ENCODE data around the gene TP53AIP1.

Gene TP53AIP1

DNA sequence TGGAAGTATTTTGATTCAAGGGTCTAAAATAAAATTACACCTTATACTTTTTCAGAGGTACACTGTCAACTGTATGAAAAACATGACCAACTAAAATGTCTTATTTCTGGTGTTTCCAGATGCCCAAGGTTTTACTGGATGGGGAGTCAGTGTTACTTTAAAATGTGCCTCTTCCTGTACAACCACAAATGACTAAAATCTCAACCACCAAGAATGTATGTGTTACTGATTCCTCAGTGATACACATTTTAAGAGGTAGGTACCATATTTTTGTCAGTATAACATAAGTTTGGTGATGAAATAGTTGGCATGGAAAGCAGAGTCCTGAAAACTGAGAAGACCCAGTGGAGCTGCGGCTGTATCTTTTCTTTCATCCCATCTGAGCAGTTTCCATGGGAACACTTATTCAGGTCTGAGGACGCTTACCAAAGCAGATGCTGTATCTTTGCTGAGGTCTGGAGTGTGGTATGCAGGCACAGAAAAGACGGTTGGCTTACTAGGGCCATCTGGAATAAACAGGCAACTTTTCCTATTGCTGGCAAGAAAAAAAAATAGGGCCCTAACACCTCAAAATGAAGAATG lies 21.2 kb upstream of the TP53AIP1 start:
- Histone ChIP-seq H3K36me3 (ENCODE audit: control insufficient read depth, insufficient read depth, low read length) (no peaks in the 10 kb centered on the region), H3K27me3 (replicated peaks; ENCODE audit: control insufficient read depth, insufficient read depth, low read length) (no peaks in the 10 kb centered on the region; the same call in 1 of the 2 replicates), H3K4me3 (replicated peaks; ENCODE audit: low read depth, low read length) (no peak overlapping the region)
- no peak for DNase-seq (ENCODE audit: extremely low read depth, insufficient read length)
- no peak for TF ChIP-seq CTCF (IDR thresholded peaks at IDR 0.05; ENCODE audit: insufficient read depth, low read length, poor library complexity, severe bottlenecking)

- no peak overlapping the region for H3K4me3 ChIP-seq (replicated peaks; ENCODE audit: low read depth, low read length)
- H3K36me3 ChIP-seq (ENCODE audit: control insufficient read depth, insufficient read depth, low read length), result no peaks in the 10 kb centered on the region
- no peak for TF ChIP-seq CTCF (IDR thresholded peaks at IDR 0.05; ENCODE audit: insufficient read depth, low read length, poor library complexity, severe bottlenecking)
- H3K27me3 ChIP-seq (replicated peaks; ENCODE audit: control insufficient read depth, insufficient read depth, low read length), result no peaks in the 10 kb centered on the region; the same call in 1 of the 2 replicates
- no peak for DNase-seq (ENCODE audit: extremely low read depth, insufficient read length)
These were observed 20.2 kb upstream of the TP53AIP1 start for GRCh38 chr11:128962896-128963295.

DNA sequence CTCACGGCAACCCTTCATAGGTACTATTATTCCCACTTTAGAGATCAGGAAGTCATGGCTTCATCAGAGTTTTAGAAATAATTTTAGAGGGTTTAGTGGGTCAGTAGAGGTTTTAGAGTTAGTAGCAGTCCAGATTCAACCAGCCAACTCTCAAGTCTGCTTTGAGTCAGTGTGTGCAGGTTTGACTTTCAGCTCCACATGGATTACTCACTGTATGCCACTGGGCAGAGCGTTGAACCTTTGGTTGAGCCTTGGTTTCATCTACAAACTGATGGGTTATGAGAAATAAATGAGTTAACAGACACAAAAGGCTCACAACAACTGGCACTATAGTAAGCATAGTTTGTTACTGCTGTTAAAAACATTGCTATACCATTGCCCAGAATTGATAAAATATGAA lies 19.0 kb upstream of the TP53AIP1 start:
- Histone ChIP-seq H3K36me3 (ENCODE audit: control insufficient read depth, insufficient read depth, low read length) (no peaks in the 10 kb centered on the region), H3K4me3 (replicated peaks; ENCODE audit: low read depth, low read length) (no peak overlapping the region), H3K27me3 (replicated peaks; ENCODE audit: control insufficient read depth, insufficient read depth, low read length) (no peaks in the 10 kb centered on the region; the same call in 1 of the 2 replicates)
- no peak for DNase-seq (ENCODE audit: extremely low read depth, insufficient read length)
- TF ChIP-seq CTCF (IDR thresholded peaks at IDR 0.05; ENCODE audit: insufficient read depth, low read length, poor library complexity, severe bottlenecking), result no peak

- DNase-seq (ENCODE audit: extremely low read depth, insufficient read length), result no peak
- Histone ChIP-seq H3K4me3 (replicated peaks; ENCODE audit: low read depth, low read length) (no peak overlapping the region), H3K36me3 (ENCODE audit: control insufficient read depth, insufficient read depth, low read length) (no peaks in the 10 kb centered on the region), H3K27me3 (replicated peaks; ENCODE audit: control insufficient read depth, insufficient read depth, low read length) (no peaks in the 10 kb centered on the region; the same call in 1 of the 2 replicates)
- no peak for TF ChIP-seq CTCF (IDR thresholded peaks at IDR 0.05; ENCODE audit: insufficient read depth, low read length, poor library complexity, severe bottlenecking)
These were observed 14.5 kb upstream of the TP53AIP1 start for GRCh38 chr11:128957202-128957482.

DNA sequence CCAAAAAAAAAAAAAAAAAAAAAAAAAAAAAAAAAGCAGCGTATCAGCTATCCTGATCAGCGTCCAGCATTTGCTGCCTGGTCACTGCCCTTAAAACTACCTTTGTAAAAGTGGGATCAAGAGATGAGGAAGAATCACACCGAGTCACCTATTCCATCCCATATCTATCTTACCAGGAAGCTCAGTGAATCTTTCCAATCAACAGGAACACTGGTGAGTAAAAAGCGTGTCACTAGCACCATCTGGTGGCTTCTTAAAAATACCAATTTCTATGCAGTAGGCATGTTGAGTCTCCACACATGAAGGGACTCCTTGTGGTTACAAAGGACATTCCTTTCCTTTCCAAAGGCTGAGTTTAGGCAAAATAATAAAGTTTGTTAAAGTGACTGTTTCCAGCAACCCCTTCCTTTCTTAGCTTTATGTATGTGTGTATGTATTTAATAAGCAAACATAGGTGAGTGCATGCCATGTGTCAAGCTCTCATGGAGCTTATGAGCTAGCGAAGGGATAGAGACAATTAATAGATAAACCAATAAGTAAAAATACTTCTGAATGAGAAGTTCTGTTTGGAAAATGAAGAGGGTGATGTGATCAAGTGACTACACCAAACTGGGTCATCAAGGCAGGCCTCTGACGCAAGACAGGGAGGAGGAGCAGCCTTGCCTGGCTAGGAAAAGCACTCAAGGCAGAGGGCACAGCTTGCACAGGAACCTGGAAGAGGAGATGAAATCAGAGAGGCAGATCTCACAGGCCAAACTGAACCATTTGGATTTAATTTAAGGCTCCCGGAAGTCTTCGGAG lies 13.9 kb upstream of the TP53AIP1 start:
- peak; percentile 56 for TF ChIP-seq CTCF (IDR thresholded peaks at IDR 0.05; ENCODE audit: insufficient read depth, low read length, poor library complexity, severe bottlenecking)
- DNase-seq (ENCODE audit: extremely low read depth, insufficient read length), result no peak
- Histone ChIP-seq H3K36me3 (ENCODE audit: control insufficient read depth, insufficient read depth, low read length) (no peaks in the 10 kb centered on the region), H3K27me3 (replicated peaks; ENCODE audit: control insufficient read depth, insufficient read depth, low read length) (no peaks in the 10 kb centered on the region; the same call in 1 of the 2 replicates), H3K4me3 (replicated peaks; ENCODE audit: low read depth, low read length) (no peak overlapping the region)
